Adrenal gland (tissue), 5 donors: ENCODE data around the gene PTH2R.

Experiments used
- CTCF ChIP-seq, 6 experiments: fragments of 450-650 bp in 4 of 6; fragments of 200-600 bp in 2 of 6; sonication (generic) in 1 of 6; IDR thresholded peaks; 1 replicate in 5 of 6; 2 replicates in 1 of 6; pipeline versions ENCODE4 v1.5.1 to v1.8.0; 2016 to 2021; ENCODE audit warnings: antibody characterized with exemption in 6 of 6, mild to moderate bottlenecking in 2 of 6, moderate library complexity in 1 of 6
- POLR2A ChIP-seq, 2 donors: fragments of 450-650 bp; IDR thresholded peaks; one replicate each; pipeline ENCODE4 v1.6.1; 2017; ENCODE audit warnings: antibody characterized with exemption in 2 of 2, mild to moderate bottlenecking in 2 of 2, moderate library complexity in 1 of 2
- donor health status: DM: no; HTN: no; CAD: no.

- TF ChIP-seq POLR2A (IDR thresholded peaks at IDR 0.05): no peak
- no peak for TF ChIP-seq CTCF (IDR thresholded peaks at IDR 0.05)
Observed at GRCh38 chr2:208392300-208392699, 14.3 kb upstream of the PTH2R start.
